ENCODE data around the gene SRGAP3.

DNA sequence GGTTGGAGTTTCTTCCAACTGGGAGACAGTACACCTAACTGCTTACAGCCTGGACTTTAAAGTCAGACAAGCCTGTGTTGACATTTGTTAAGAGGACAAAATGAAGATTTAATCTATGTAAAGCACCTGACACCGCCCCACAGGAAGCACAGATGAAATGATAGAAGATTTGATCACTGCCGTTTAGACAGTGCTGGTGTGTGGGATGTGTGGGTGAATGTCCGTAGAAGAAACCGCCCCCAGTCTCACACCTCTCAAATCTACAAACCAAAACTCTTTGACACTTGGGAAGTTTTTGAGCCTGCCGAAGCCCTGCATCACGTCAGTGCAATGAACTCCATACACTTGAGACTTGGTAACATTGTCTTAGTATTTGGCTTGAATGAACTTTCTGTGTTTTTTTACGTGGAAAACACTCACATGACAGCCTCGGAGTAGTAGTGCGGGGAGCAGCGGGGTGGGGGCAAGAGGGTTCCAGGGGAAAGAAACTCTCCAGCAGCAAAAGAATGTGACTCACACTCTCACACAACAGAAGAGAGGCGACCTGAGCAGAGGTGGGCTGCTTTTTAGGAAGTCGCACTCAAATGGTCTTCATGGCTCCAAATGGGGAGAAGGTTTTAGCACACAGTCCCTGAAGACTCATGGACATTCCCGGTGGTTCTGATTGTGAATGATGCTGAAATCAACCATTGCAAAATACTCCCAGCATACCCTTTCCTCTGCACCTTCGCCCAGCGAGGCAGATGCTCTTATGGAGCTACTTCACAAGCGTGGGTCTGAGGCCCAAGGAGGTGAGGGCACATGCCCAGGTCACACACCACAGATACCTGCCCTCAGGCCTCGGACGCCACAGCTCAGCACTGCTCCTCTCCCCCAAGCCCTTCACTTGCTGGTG, 79.2 kb downstream of the SRGAP3 start:
- TF ChIP-seq, protein P1, sequence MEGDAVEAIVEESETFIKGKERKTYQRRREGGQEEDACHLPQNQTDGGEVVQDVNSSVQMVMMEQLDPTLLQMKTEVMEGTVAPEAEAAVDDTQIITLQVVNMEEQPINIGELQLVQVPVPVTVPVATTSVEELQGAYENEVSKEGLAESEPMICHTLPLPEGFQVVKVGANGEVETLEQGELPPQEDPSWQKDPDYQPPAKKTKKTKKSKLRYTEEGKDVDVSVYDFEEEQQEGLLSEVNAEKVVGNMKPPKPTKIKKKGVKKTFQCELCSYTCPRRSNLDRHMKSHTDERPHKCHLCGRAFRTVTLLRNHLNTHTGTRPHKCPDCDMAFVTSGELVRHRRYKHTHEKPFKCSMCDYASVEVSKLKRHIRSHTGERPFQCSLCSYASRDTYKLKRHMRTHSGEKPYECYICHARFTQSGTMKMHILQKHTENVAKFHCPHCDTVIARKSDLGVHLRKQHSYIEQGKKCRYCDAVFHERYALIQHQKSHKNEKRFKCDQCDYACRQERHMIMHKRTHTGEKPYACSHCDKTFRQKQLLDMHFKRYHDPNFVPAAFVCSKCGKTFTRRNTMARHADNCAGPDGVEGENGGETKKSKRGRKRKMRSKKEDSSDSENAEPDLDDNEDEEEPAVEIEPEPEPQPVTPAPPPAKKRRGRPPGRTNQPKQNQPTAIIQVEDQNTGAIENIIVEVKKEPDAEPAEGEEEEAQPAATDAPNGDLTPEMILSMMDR (conservative IDR thresholded peaks at IDR 0.05; ENCODE audit: low read length), result no peak
- TF ChIP-seq EZH2phosphoT487 (IDR thresholded peaks at IDR 0.05; ENCODE audit: borderline replicate concordance), result no peak

Data from Loucy (cell line).